Stimulated activated CD4-positive, alpha-beta T cell treated with anti-CD3 and anti-CD28 coated beads, Interleukin-4, amount 100 ng/mL, for 48 hours (primary cell): ENCODE results near the gene NRP2.

ENCODE experiments used
- DNase-seq, 2 donors: peaks; one replicate each; pipeline ENCODE4 v3.0.0-alpha.2; 2020; ENCODE audit warnings: low read depth in 2 of 2

NRP2 gene

GRCh38 chr2:205709319-205709718, 27.0 kb downstream of the NRP2 start:
- DNase-seq: no peak

- no peak for DNase-seq
Observed at GRCh38 chr2:205712508-205712907, 30.2 kb downstream of the NRP2 start.

GRCh38 chr2:205713086-205713485, 30.8 kb downstream of the NRP2 start:
- no peak for DNase-seq

- DNase-seq: no peak
Observed at GRCh38 chr2:205714058-205714776, 31.9 kb downstream of the NRP2 start.

GRCh38 chr2:205714789-205715720, 32.8 kb downstream of the NRP2 start:
- DNase-seq: no peak

- no peak for DNase-seq
Observed at GRCh38 chr2:205715831-205716525, 33.7 kb downstream of the NRP2 start.

- no peak for DNase-seq
Observed at GRCh38 chr2:205717175-205717846, 35.0 kb downstream of the NRP2 start.

GRCh38 chr2:205717999-205718398, 35.7 kb downstream of the NRP2 start:
- no peak for DNase-seq

GRCh38 chr2:205719847-205720246, 37.5 kb downstream of the NRP2 start:
- DNase-seq: no peak

- DNase-seq: no peak
Observed at GRCh38 chr2:205720451-205720902, 38.2 kb downstream of the NRP2 start.

- DNase-seq: no peak
Observed at GRCh38 chr2:205721057-205721449, 38.8 kb downstream of the NRP2 start.

- no peak for DNase-seq
Observed at GRCh38 chr2:205722283-205722918, 40.1 kb downstream of the NRP2 start.

GRCh38 chr2:205723179-205723578, 40.9 kb downstream of the NRP2 start:
- DNase-seq: no peak

GRCh38 chr2:205725059-205725458, 42.8 kb downstream of the NRP2 start:
- no peak for DNase-seq

- no peak for DNase-seq
Observed at GRCh38 chr2:205726506-205726905, 44.2 kb downstream of the NRP2 start.

GRCh38 chr2:205727174-205727573, 44.9 kb downstream of the NRP2 start:
- no peak for DNase-seq

GRCh38 chr2:205728366-205728765, 46.1 kb downstream of the NRP2 start:
- no peak for DNase-seq

- no peak for DNase-seq
Observed at GRCh38 chr2:205730191-205730590, 47.9 kb downstream of the NRP2 start.

- no peak for DNase-seq
Observed at GRCh38 chr2:205730701-205731582, 48.6 kb downstream of the NRP2 start.

GRCh38 chr2:205731583-205731981, 49.3 kb downstream of the NRP2 start:
- DNase-seq: no peak
